Ovary (tissue), 3 donors: ENCODE results near the gene CMTM7.

Experiments used
- POLR2A ChIP-seq: fragments of 450-650 bp; IDR thresholded peaks from one replicate; pipeline ENCODE4 v1.6.1; 2017; ENCODE audit warnings: antibody characterized with exemption, mild to moderate bottlenecking, moderate library complexity
- TF ChIP-seq, protein P1 (sequence below), 3 donors: fragments of 450-650 bp in 2 of 3; fragments of 200-600 bp in 1 of 3; IDR thresholded peaks; one replicate each; pipeline versions ENCODE4 v1.5.1 to v1.8.0; 2016 to 2022; ENCODE audit warnings: antibody characterized with exemption in 3 of 3, mild to moderate bottlenecking in 1 of 3
- donor health status: DM: no; HTN: no; CAD: no.

DNA sequence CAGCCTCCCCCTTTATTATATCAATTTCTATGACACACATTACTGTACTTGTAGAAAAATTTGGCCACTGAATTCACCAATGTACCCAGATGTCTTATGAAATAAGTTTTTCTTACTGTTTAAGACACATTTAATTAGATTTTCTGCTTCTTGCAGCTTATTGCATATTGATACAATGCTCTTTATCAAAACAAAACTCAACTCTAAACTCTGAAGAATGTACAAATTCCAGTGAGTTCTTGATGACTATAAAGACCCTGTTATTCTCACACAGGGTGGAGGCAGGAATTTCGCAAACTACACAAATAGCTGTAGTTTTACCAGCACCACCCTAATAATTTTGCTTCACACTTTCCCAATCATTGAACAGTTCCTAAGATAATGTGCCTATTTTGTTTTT is 89.0 kb downstream of the CMTM7 start:
- TF ChIP-seq, protein P1, sequence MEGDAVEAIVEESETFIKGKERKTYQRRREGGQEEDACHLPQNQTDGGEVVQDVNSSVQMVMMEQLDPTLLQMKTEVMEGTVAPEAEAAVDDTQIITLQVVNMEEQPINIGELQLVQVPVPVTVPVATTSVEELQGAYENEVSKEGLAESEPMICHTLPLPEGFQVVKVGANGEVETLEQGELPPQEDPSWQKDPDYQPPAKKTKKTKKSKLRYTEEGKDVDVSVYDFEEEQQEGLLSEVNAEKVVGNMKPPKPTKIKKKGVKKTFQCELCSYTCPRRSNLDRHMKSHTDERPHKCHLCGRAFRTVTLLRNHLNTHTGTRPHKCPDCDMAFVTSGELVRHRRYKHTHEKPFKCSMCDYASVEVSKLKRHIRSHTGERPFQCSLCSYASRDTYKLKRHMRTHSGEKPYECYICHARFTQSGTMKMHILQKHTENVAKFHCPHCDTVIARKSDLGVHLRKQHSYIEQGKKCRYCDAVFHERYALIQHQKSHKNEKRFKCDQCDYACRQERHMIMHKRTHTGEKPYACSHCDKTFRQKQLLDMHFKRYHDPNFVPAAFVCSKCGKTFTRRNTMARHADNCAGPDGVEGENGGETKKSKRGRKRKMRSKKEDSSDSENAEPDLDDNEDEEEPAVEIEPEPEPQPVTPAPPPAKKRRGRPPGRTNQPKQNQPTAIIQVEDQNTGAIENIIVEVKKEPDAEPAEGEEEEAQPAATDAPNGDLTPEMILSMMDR (IDR thresholded peaks at IDR 0.05), result no peak
- TF ChIP-seq POLR2A, result no peak
